Chondrocyte (in vitro differentiated cells): ENCODE data around the gene BAIAP2. TPM values are rescaled to one million over a fixed set of nuclear protein-coding genes. Genes with fewer than 3 reads are reported as not detected.

Source experiments
- DNase-seq: peaks from one replicate; pipeline ENCODE4 v3.0.0; 2021; ENCODE audit warnings: mixed read lengths, low spot score
- H3K27ac Mint-ChIP-seq: one replicate; pipeline ENCODE4 v1.8.0; 2021; ENCODE audit warnings: mild to moderate bottlenecking, moderate library complexity, mixed read lengths; ENCODE audit not compliant: unreplicated experiment
- H3K27me3 Mint-ChIP-seq: 2 replicates; pipeline ENCODE4 v1.8.0; 2021; ENCODE audit warnings: low read depth, mixed read lengths
- H3K36me3 Mint-ChIP-seq: 2 replicates; pipeline ENCODE4 v1.8.0; 2021; ENCODE audit warnings: low read depth, mixed read lengths
- H3K4me1 Mint-ChIP-seq: 2 replicates; pipeline ENCODE4 v1.8.0; 2021; ENCODE audit warnings: low read depth, mild to moderate bottlenecking, mixed read lengths
- H3K4me3 Mint-ChIP-seq: one replicate; pipeline ENCODE4 v1.8.0; 2021; ENCODE audit warnings: mild to moderate bottlenecking, moderate library complexity, mixed read lengths; ENCODE audit not compliant: unreplicated experiment
- H3K9me3 Mint-ChIP-seq: 2 replicates; pipeline ENCODE4 v1.8.0; 2021; ENCODE audit warnings: low read depth, mixed read lengths
- CTCF ChIP-seq: fragments of 200-600 bp; sonication (generic); IDR thresholded peaks from 2 replicates; pipeline ENCODE4 v1.5.0; 2021; ENCODE audit warnings: antibody characterized with exemption, mild to moderate bottlenecking, moderate library complexity
- total RNA-seq: library from RNA; stranded (reverse); gene quantifications from 3 replicates; pipeline ENCODE4 v1.2.1, GENCODE V29; 2021

BAIAP2 gene
- total RNA-seq, 1 donor from 2014 or later = 29.5 TPM

GRCh38 chr17:81120695-81121621 is 86.0 kb downstream of the BAIAP2 start:
- Mint-ChIP-seq H3K9me3 (no peaks in the 10 kb centered on the region), H3K27ac (no peak overlapping the region), H3K4me3 (no peak overlapping the region), H3K4me1 (peaks cover 9% of the 10 kb centered on the region), H3K27me3 (no peaks in the 10 kb centered on the region), H3K36me3 (no peaks in the 10 kb centered on the region)
- no peak for DNase-seq
- no peak for TF ChIP-seq CTCF

- TF ChIP-seq CTCF = no peak
- DNase-seq = no peak
- Mint-ChIP-seq H3K4me3 (no peak overlapping the region), H3K36me3 (no peaks in the 10 kb centered on the region), H3K4me1 (peaks cover 9% of the 10 kb centered on the region), H3K9me3 (no peaks in the 10 kb centered on the region), H3K27ac (no peak overlapping the region), H3K27me3 (no peaks in the 10 kb centered on the region)
Measured at GRCh38 chr17:81121841-81122733, 87.1 kb downstream of the BAIAP2 start.

GRCh38 chr17:81123052-81124048 is 88.4 kb downstream of the BAIAP2 start:
- no peak overlapping the region for H3K4me3 Mint-ChIP-seq
- DNase-seq = no peak
- H3K9me3 Mint-ChIP-seq = no peaks in the 10 kb centered on the region
- peaks cover 6% of the 10 kb centered on the region for H3K4me1 Mint-ChIP-seq
- no peak for TF ChIP-seq CTCF
- no peaks in the 10 kb centered on the region for H3K27me3 Mint-ChIP-seq
- no peaks in the 10 kb centered on the region for H3K36me3 Mint-ChIP-seq
- H3K27ac Mint-ChIP-seq = no peak overlapping the region

- no peak for TF ChIP-seq CTCF
- H3K4me1 Mint-ChIP-seq = peaks cover 2% of the 10 kb centered on the region
- H3K9me3 Mint-ChIP-seq = no peaks in the 10 kb centered on the region
- H3K36me3 Mint-ChIP-seq = no peaks in the 10 kb centered on the region
- H3K27me3 Mint-ChIP-seq = no peaks in the 10 kb centered on the region
- H3K4me3 Mint-ChIP-seq = no peak overlapping the region
- DNase-seq = no peak
- H3K27ac Mint-ChIP-seq = no peak overlapping the region
Measured at GRCh38 chr17:81124377-81124776, 89.4 kb downstream of the BAIAP2 start.
